GM18858 (cell line): ENCODE data around the gene RPN2.
"Not testable (repeated sequence)": the region's sequence is repeated elsewhere in the genome, so short reads cannot be mapped to it uniquely, and the experiment has no call there.

Source experiments
- ATAC-seq: cut with Tn5 transposase; IDR thresholded peaks from one replicate; pipeline ENCODE4 v1.9.1; 2021; ENCODE audit not compliant: unreplicated experiment

Gene RPN2

GRCh38 chr20:37178839-37179682 lies at the start of gene RPN2, which contains the start of gene MROH8:
Gene RPN2, plus strand, starts transcription at chr20:37179330. Its CDS starts 27 bp downstream, at chr20:37179357.
Gene MROH8, minus strand, starts transcription at chr20:37179548.
- peak; percentile 60 for ATAC-seq

GRCh38 chr20:37131486-37131885 lies 47.6 kb upstream of the RPN2 start:
- no peak for ATAC-seq

GRCh38 chr20:37133952-37134351 lies 45.2 kb upstream of the RPN2 start:
- ATAC-seq = no peak

- ATAC-seq = no peak
These were observed 41.6 kb upstream of the RPN2 start for GRCh38 chr20:37137547-37137946.

- no peak for ATAC-seq
These were observed 36.4 kb upstream of the RPN2 start for GRCh38 chr20:37142708-37143107.

- ATAC-seq = no peak
These were observed 34.2 kb upstream of the RPN2 start for GRCh38 chr20:37144856-37145404.

- no peak for ATAC-seq
These were observed 31.9 kb upstream of the RPN2 start for GRCh38 chr20:37147250-37147649.

- not testable (repeated sequence) for ATAC-seq
These were observed 28.3 kb upstream of the RPN2 start for GRCh38 chr20:37150864-37151263.

GRCh38 chr20:37151529-37151928 lies 27.6 kb upstream of the RPN2 start:
- no peak for ATAC-seq

- ATAC-seq = no peak
These were observed 26.8 kb upstream of the RPN2 start for GRCh38 chr20:37152284-37152683.

- no peak for ATAC-seq
These were observed 24.3 kb upstream of the RPN2 start for GRCh38 chr20:37154684-37155298.

- no peak for ATAC-seq
These were observed 23.1 kb upstream of the RPN2 start for GRCh38 chr20:37155987-37156386.

- no peak for ATAC-seq
These were observed 20.9 kb upstream of the RPN2 start for GRCh38 chr20:37158248-37158647.

- no peak for ATAC-seq
These were observed 18.4 kb upstream of the RPN2 start for GRCh38 chr20:37160683-37161082.

GRCh38 chr20:37161830-37162549 lies 17.1 kb upstream of the RPN2 start:
- ATAC-seq = no peak

GRCh38 chr20:37162646-37163045 lies 16.5 kb upstream of the RPN2 start:
- ATAC-seq = no peak

- ATAC-seq = no peak
These were observed 15.1 kb upstream of the RPN2 start for GRCh38 chr20:37163832-37164554.

GRCh38 chr20:37165031-37165430 lies 14.1 kb upstream of the RPN2 start:
- ATAC-seq = no peak

- no peak for ATAC-seq
These were observed 12.3 kb upstream of the RPN2 start for GRCh38 chr20:37166867-37167266.

- no peak for ATAC-seq
These were observed 6.3 kb upstream of the RPN2 start for GRCh38 chr20:37172836-37173235.
